Fibroblast of lung (primary cell): Measurements from ENCODE around the gene RIMKLA. TPM values are rescaled to one million over a fixed set of nuclear protein-coding genes. Genes with fewer than 3 reads are reported as not detected.

Source experiments
- DNase-seq, 2 donors: peaks; one replicate each; pipeline versions ENCODE4 v3.0.0 to v3.0.0-alpha.2; 2010; ENCODE audit warnings: low read depth in 2 of 2
- H2AFZ ChIP-seq: 2 replicates; pipeline ENCODE4 v1.5.1; 2012; ENCODE audit warnings: low read length, control low read depth, inconsistent platforms
- H3K27ac ChIP-seq: 2 replicates; pipeline ENCODE4 v1.5.1; 2011; ENCODE audit warnings: low read length, control low read depth; ENCODE audit not compliant: insufficient read depth
- H3K27me3 ChIP-seq: 2 replicates; pipeline ENCODE4 v1.5.1; 2011; ENCODE audit warnings: mild to moderate bottlenecking, low read length; ENCODE audit not compliant: control insufficient read depth, insufficient read depth
- H3K36me3 ChIP-seq: 2 replicates; pipeline ENCODE4 v1.5.1; 2011; ENCODE audit warnings: low read length; ENCODE audit not compliant: control insufficient read depth, insufficient read depth
- H3K4me1 ChIP-seq: 2 replicates; pipeline ENCODE4 v1.5.1; 2011; ENCODE audit warnings: low read length; ENCODE audit not compliant: control insufficient read depth, insufficient read depth; ENCODE audit errors: extremely low read depth
- H3K4me2 ChIP-seq: 2 replicates; pipeline ENCODE4 v1.5.1; 2011; ENCODE audit warnings: low read length, control low read depth; ENCODE audit not compliant: insufficient read depth; ENCODE audit errors: extremely low read depth
- H3K4me3 ChIP-seq, 4 experiments: fragments of 200-600 bp in 1 of 4; sonication (generic) in 1 of 4; replicated peaks in 1 of 4; 2 replicates each; pipeline ENCODE4 v1.5.1; 2011 to 2016; ENCODE audit warnings: low read length in 4 of 4, low read depth in 3 of 4, mild to moderate bottlenecking in 3 of 4, control low read depth in 2 of 4, inconsistent platforms in 1 of 4, mixed read lengths in 1 of 4; ENCODE audit not compliant: insufficient read depth in 1 of 4; ENCODE audit errors: control extremely low read depth in 1 of 4
- H3K79me2 ChIP-seq: 2 replicates; pipeline ENCODE4 v1.5.1; 2012; ENCODE audit warnings: mild to moderate bottlenecking, low read length, inconsistent platforms; ENCODE audit not compliant: control insufficient read depth, insufficient read depth
- H3K9ac ChIP-seq: 2 replicates; pipeline ENCODE4 v1.5.1; 2011; ENCODE audit warnings: mild to moderate bottlenecking, low read length, control low read depth; ENCODE audit not compliant: insufficient read depth
- H3K9me3 ChIP-seq: 2 replicates; pipeline ENCODE4 v1.5.1; 2012; ENCODE audit warnings: low read depth, low read length; ENCODE audit not compliant: control insufficient read depth, insufficient read depth
- H4K20me1 ChIP-seq: 2 replicates; pipeline ENCODE4 v1.5.1; 2011; ENCODE audit warnings: low read length; ENCODE audit not compliant: control insufficient read depth, insufficient read depth; ENCODE audit errors: extremely low read depth
- CTCF ChIP-seq, 2 donors: IDR thresholded peaks in 1 of 2; conservative IDR thresholded peaks in 1 of 2; 1 replicate in 1 of 2; 2 replicates in 1 of 2; pipeline ENCODE4 v1.5.1; 2011 to 2012; ENCODE audit warnings: low read length in 2 of 2, control low read depth in 1 of 2, inconsistent platforms in 1 of 2, low read depth in 1 of 2, mild to moderate bottlenecking in 1 of 2
- EZH2 ChIP-seq: IDR thresholded peaks from 2 replicates; pipeline ENCODE4 v1.5.1; 2012; ENCODE audit warnings: low read length, control low read depth, mild to moderate bottlenecking; ENCODE audit errors: missing control alignments
- polyA plus RNA-seq, 2 donors: library from polyadenylated mRNA; depleted of rRNA in 1 of 2; stranded (reverse) in 1 of 2; unstranded in 1 of 2; fragments of >200 nt; gene quantifications; 2 replicates each; pipeline ENCODE4 v1.2.1, GENCODE V29; 2011 to 2012; ENCODE audit warnings: missing spikeins in 1 of 2
- total RNA-seq: library from RNA; depleted of rRNA; stranded (reverse); fragments of >200 nt; gene quantifications from 2 replicates; pipeline ENCODE4 v1.2.1, GENCODE V29; 2014

Gene RIMKLA
- total and polyA plus RNA-seq, 2 donors (not counting 1 experiment from before 2014, with no cell fraction given): under 0.01 TPM; not detected in 1

GRCh38 chr1:42350086-42350485 lies 30.5 kb upstream of the RIMKLA start:
- H3K9me3 ChIP-seq: no peaks in the 10 kb centered on the region
- no peaks in the 10 kb centered on the region for H4K20me1 ChIP-seq
- no peaks in the 10 kb centered on the region for H3K36me3 ChIP-seq
- H3K27ac ChIP-seq: no peak overlapping the region
- DNase-seq: no peak
- H3K27me3 ChIP-seq: no peaks in the 10 kb centered on the region
- H2AFZ ChIP-seq: no peak overlapping the region
- H3K4me1 ChIP-seq: no peaks in the 10 kb centered on the region
- TF ChIP-seq EZH2 (no peak), CTCF (conservative IDR thresholded peaks at IDR 0.05 in 1 of 2, IDR thresholded peaks at IDR 0.05 in 1 of 2; ENCODE audit: low read depth in 1 of 2, low read length in 2 of 2) (no peak)
- no peaks in the 10 kb centered on the region for H3K79me2 ChIP-seq
- H3K9ac ChIP-seq: no peak overlapping the region
- H3K4me3 ChIP-seq: no peak overlapping the region
- no peak overlapping the region for H3K4me2 ChIP-seq

GRCh38 chr1:42358791-42359190 lies 21.8 kb upstream of the RIMKLA start:
- Histone ChIP-seq H3K27me3 (no peaks in the 10 kb centered on the region), H3K9ac (no peak overlapping the region), H2AFZ (no peak overlapping the region), H3K9me3 (no peaks in the 10 kb centered on the region), H3K4me3 (no peak overlapping the region), H3K27ac (no peak overlapping the region), H3K4me1 (no peaks in the 10 kb centered on the region), H3K4me2 (no peak overlapping the region), H3K36me3 (no peaks in the 10 kb centered on the region), H3K79me2 (no peaks in the 10 kb centered on the region), H4K20me1 (no peaks in the 10 kb centered on the region)
- DNase-seq: no peak
- TF ChIP-seq CTCF (conservative IDR thresholded peaks at IDR 0.05 in 1 of 2, IDR thresholded peaks at IDR 0.05 in 1 of 2; ENCODE audit: low read depth in 1 of 2, low read length in 2 of 2): no peak
- no peak for TF ChIP-seq EZH2

- Histone ChIP-seq H3K79me2 (no peaks in the 10 kb centered on the region), H3K9me3 (no peaks in the 10 kb centered on the region), H4K20me1 (no peaks in the 10 kb centered on the region), H3K36me3 (no peaks in the 10 kb centered on the region), H3K4me1 (no peaks in the 10 kb centered on the region), H3K9ac (no peak overlapping the region), H3K4me3 (no peak overlapping the region), H3K27me3 (no peaks in the 10 kb centered on the region), H2AFZ (no peak overlapping the region), H3K4me2 (no peak overlapping the region), H3K27ac (no peak overlapping the region)
- peak in 1 of 2 donors; percentile 6 for DNase-seq
- no peak for TF ChIP-seq EZH2
- no peak for TF ChIP-seq CTCF (conservative IDR thresholded peaks at IDR 0.05 in 1 of 2, IDR thresholded peaks at IDR 0.05 in 1 of 2; ENCODE audit: low read depth in 1 of 2, low read length in 2 of 2)
These were observed 21.1 kb upstream of the RIMKLA start for GRCh38 chr1:42359466-42359865.
